HS-5 (cell line): Measurements from ENCODE around the gene MTCH1.

Experiments used
- DNase-seq: peaks from one replicate; pipeline ENCODE4 v3.0.0-alpha.2; 2012; ENCODE audit warnings: low read depth

Gene MTCH1

GRCh38 chr6:36970892-36971842 lies 14.8 kb downstream of the MTCH1 start:
- no peak for DNase-seq

GRCh38 chr6:36969988-36970891 lies 15.8 kb downstream of the MTCH1 start:
- DNase-seq: no peak

- no peak for DNase-seq
Observed at GRCh38 chr6:36969240-36969691, 16.7 kb downstream of the MTCH1 start.

- no peak for DNase-seq
Observed at GRCh38 chr6:36968266-36968977, 17.6 kb downstream of the MTCH1 start.

- no peak for DNase-seq
Observed at GRCh38 chr6:36967757-36968156, 18.2 kb downstream of the MTCH1 start.

- no peak for DNase-seq
Observed at GRCh38 chr6:36967301-36967700, 18.7 kb downstream of the MTCH1 start.

- no peak for DNase-seq
Observed at GRCh38 chr6:36964908-36965307, 21.1 kb downstream of the MTCH1 start.

GRCh38 chr6:36964349-36964748 lies 21.6 kb downstream of the MTCH1 start:
- DNase-seq: no peak

GRCh38 chr6:36963451-36964290 lies 22.3 kb downstream of the MTCH1 start:
- DNase-seq: no peak

GRCh38 chr6:36962874-36963273 lies 23.1 kb downstream of the MTCH1 start:
- no peak for DNase-seq

- no peak for DNase-seq
Observed at GRCh38 chr6:36961441-36962435, 24.3 kb downstream of the MTCH1 start.

- DNase-seq: no peak
Observed at GRCh38 chr6:36959555-36960250, 26.3 kb downstream of the MTCH1 start.

- DNase-seq: no peak
Observed at GRCh38 chr6:36958775-36959554, 27.0 kb downstream of the MTCH1 start.

- no peak for DNase-seq
Observed at GRCh38 chr6:36957773-36958271, 28.2 kb downstream of the MTCH1 start.

- no peak for DNase-seq
Observed at GRCh38 chr6:36956446-36956820, 29.6 kb downstream of the MTCH1 start.

GRCh38 chr6:36955671-36956445 lies 30.1 kb downstream of the MTCH1 start:
- DNase-seq: no peak

- DNase-seq: no peak
Observed at GRCh38 chr6:36955136-36955535, 30.9 kb downstream of the MTCH1 start.
